Activated naive CD4-positive, alpha-beta T cell (primary cell): ENCODE results near the gene NRSN1.
"Not testable (repeated sequence)": the region's sequence is repeated elsewhere in the genome, so short reads cannot be mapped to it uniquely, and the experiment has no call there.

Source experiments
- DNase-seq, 4 experiments: peaks; one replicate each; lab custom pipeline; 2025; lab: John Stamatoyannopoulos, UW

The NRSN1 gene

DNA sequence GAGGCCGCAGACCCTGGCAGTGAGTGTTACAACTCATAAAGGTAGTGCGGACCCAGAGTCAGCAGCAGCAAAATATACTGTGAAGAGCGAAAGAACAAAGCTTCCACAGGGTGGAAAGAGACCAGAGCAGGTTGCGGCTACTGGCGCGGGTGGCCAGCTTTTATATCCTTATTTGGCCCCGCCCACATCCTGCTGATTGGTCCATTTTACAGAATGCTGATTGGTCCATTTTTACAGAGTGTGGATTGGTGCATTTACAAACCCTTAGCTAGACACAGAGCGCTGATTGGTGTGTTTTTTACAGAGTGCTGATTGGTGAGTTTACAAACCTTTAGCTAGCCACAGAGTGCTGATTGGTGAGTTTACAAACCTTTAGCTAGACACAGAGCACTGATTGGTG lies 16.7 kb downstream of the NRSN1 start:
- DNase-seq: not testable (repeated sequence)

- DNase-seq: no peak
Observed at GRCh38 chr6:24145690-24146131, 19.7 kb downstream of the NRSN1 start.

- DNase-seq: no peak
Observed at GRCh38 chr6:24146871-24147270, 20.9 kb downstream of the NRSN1 start.

DNA sequence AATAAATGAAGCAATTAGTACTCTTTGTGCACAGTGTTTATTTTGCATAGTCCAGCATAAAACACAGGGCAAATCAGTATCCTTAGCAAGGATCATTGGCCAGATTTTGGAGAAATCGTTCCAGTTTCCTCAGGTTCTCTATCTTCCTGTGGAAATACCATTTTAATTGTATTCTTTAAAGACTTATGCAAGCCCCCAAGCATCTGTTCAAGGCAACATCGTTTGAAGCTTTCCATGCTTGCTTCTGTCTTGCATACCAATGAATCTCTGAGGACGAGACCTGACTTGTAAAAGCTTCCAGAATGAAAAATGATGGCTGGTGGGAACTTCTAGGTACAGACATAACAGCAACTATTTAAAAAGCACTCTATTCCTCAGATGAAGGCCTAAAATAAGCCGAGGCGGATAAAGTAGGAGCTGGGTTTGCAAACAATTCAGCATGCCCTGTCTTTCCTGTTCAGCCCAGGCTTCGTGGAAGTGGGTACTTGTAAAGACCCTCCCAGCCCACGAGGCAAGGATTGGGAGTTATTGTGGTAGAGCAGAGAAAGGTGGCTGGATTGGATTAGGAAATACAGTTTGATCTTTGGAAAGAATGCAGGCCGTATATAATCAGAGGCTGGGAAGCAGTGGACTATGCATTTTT lies 21.6 kb downstream of the NRSN1 start:
- DNase-seq: no peak

GRCh38 chr6:24148154-24148570 lies 22.1 kb downstream of the NRSN1 start:
- no peak for DNase-seq

DNA sequence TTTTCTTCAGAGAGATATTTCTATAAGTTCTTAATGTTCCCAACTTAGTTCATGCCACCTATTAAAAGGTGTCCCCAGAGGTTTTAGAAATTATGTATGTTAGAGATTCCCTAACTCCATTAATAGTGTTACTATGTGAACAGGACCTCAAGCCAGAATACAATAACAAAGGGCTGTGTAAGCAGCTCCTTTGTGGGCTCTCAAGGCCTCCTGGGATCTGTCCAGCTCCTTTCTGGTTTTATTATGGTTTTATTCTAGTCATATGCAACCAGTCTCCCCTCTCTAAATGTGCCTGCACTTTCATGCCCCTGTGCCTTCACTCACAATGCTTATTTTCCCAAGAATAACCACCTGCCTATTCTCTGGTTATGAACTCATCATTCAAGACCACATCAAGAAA lies 22.7 kb downstream of the NRSN1 start:
- no peak for DNase-seq

DNA sequence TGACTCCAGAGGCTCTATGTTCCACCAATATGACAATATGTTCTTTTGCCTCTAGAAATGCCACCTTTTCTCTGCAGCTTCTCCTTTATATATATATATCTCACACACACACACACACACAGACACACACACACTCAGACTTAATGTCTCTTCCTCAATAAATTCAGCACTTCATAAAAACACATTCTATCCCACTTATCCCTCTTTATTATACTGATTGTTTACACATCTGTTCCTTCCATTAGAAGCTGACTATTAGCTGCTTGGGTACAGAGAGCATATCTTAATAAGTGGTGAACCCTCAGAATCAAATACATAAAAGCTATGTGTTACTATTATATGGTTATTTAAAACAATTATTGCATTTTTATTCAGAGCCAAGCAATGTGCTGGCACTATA lies 23.3 kb downstream of the NRSN1 start:
- no peak for DNase-seq

DNA sequence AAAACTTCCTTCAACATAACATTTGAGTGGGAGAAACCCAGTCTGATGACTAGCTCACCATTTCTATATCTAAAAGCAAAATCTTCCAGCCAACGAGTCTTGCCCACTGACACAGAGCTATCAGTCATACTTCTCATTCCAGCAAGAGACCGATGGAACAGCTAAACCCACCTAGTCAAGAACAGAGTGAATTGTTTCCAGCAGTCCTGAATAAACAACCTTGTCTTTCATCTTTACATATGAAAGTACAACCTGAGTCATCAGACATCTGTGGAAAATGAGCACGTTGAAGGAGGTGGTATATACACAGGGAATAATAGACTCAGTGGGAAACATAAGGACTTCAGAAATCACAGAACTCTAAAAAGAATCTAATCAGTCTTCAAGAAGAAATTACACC lies 23.8 kb downstream of the NRSN1 start:
- no peak for DNase-seq

GRCh38 chr6:24152014-24152413 lies 26.0 kb downstream of the NRSN1 start:
- DNase-seq: no peak

DNA sequence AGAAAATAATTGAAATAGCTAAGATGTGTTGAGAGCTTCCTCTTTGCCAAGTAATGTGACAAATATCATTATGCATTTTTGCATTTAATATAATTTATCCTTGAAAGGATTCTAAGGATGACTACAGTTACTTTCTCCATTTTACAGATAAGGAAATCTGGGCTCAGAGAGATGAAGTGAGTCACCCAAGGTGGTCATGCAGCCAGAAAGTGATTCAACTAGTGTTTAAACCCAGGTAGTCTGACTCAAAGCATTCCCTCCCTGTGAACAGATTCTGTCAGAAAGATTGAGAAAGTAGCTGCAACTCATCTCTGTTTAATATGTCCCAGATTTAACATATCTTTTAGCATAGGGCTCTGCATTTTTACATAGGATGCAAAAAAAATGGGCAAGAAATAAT lies 28.1 kb downstream of the NRSN1 start:
- DNase-seq: no peak

- DNase-seq: no peak
Observed at GRCh38 chr6:24157886-24158285, 31.9 kb downstream of the NRSN1 start.

DNA sequence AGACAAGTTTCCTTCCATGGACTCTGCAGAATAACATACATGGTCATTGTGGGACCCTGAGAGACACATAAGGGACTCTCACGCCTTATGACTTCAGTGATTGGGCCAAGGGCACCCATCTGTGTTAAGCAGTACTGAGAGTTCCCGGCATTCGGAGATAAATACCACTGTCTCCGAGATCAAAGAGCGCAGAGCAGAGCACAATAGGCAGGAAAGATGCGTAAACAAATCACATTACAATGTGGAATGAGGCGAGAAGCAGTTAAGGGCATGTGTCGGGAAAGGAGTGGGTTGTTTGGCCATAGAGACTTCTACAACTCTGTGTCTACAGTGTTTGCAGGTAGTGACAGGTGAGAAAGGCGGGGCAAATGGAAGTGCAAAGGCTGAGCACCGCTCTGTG lies 57.6 kb downstream of the NRSN1 start:
- DNase-seq: no peak

- no peak for DNase-seq
Observed at GRCh38 chr6:24186349-24186748, 60.3 kb downstream of the NRSN1 start.

DNA sequence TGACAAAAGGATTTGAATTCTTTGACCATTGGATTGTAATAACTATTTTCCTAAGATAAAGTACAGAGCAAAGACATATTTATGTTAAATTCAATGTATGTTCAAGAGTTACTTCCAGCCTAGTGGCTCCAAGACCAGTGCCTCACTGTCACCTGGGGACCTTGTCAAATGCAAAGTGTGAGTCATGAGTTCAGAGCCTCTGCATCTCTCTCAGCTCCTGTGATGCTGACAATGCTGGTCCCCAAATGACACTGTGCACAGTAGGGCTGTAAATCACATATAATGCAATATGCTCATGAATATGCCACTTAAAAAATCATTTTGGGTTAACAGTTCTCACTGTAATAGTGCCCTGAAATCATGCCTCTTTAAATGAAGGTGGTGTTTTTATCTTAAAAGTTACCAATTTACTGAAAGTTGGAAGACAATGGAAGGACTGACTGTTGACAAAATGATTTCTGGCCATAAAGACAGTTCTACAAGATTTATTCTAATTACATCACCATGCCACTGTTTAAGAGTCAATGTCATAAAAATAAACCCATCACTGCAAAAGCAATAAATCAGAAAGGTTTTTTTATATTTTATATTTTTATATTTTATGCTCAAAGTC lies 62.1 kb downstream of the NRSN1 start:
- no peak for DNase-seq

DNA sequence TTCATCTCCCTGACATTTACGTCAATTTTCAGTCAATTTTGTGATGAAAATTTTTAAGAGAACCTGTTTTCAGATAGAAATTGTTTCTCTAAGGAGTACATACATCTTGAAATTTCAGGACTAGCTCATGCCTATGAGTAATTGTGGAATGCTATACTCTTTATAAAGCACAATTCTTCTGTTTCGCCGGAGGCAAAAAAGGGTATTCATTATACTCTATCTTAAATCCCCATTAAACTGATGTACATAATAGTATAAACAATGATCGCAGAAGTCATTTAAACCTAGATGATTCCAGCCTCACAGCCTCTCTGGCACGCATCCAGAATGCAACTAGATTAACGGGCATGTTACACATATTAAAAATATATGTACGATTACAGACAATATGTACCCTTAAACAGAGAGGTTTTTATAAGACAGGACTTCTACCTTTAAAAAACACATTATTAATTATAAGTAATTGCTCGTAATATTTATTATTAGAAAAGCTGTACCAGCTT lies 62.6 kb downstream of the NRSN1 start:
- DNase-seq: no peak

GRCh38 chr6:24191346-24191745 lies 65.3 kb downstream of the NRSN1 start:
- DNase-seq: no peak

DNA sequence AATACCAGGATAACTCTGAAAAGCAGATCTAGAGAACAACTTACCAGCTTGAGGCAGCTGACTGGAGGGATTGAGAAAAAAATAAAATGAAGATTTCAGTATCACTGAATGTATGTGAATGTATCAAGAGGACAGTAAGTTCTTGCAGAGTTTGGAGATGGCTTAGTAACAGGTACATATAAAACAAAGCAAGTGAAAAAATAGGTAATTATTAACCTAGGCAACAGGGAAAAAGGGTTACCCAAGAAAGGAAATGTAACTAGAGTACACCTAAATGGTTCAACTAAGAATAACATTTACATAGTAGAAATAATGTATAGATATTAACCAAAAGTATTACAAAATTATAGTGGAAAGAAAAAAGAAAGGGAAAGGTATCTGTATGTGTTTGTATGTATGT lies 67.3 kb downstream of the NRSN1 start:
- no peak for DNase-seq

GRCh38 chr6:24194978-24195700 lies 69.1 kb downstream of the NRSN1 start:
- no peak for DNase-seq

- no peak for DNase-seq
Observed at GRCh38 chr6:24195836-24196597, 70.0 kb downstream of the NRSN1 start.
